Right atrium auricular region (tissue), 2 donors: ENCODE data around the gene CCM2. TPM values are rescaled to one million over a fixed set of nuclear protein-coding genes. Genes with fewer than 3 reads are reported as not detected.
"Not testable (repeated sequence)": the region's sequence is repeated elsewhere in the genome, so short reads cannot be mapped to it uniquely, and the experiment has no call there.

Source experiments
- DNase-seq: peaks from one replicate; pipeline ENCODE4 v3.0.0-alpha.2; 2019; ENCODE audit warnings: low spot score
- H3K27ac ChIP-seq, 2 donors: fragments of 200-600 bp; sonication (generic); 1 replicate in 1 of 2; 2 replicates in 1 of 2; pipeline ENCODE4 v1.5.1; 2016 to 2019
- H3K27me3 ChIP-seq, 2 donors: fragments of 200-600 bp; sonication (generic); one replicate each; pipeline versions ENCODE4 v1.5.1 to v1.6.0; 2017 to 2019
- H3K36me3 ChIP-seq: fragments of 200-600 bp; sonication (generic); one replicate; pipeline ENCODE4 v1.5.1; 2016
- H3K4me1 ChIP-seq, 2 donors: fragments of 200-600 bp; sonication (generic); one replicate each; pipeline versions ENCODE4 v1.5.1 to v1.6.0; 2017 to 2019
- H3K4me3 ChIP-seq, 2 donors: fragments of 200-600 bp; sonication (generic); 1 replicate in 1 of 2; 2 replicates in 1 of 2; pipeline ENCODE4 v1.5.1; 2017 to 2019; ENCODE audit warnings: mild to moderate bottlenecking in 1 of 2, moderate library complexity in 1 of 2
- H3K9me3 ChIP-seq, 2 donors: fragments of 200-600 bp; sonication (generic); one replicate each; pipeline ENCODE4 v1.5.1; 2019
- total RNA-seq, 2 donors: library from RNA; depleted of rRNA; stranded (reverse); fragments of >200 nt; gene quantifications; one replicate each; pipeline ENCODE4 v1.1.0, GENCODE V29; 2016
- TF ChIP-seq, protein P1 (sequence below), 2 donors: fragments of 200-600 bp; sonication (generic); IDR thresholded peaks; one replicate each; pipeline ENCODE4 v1.5.1; 2019; ENCODE audit warnings: antibody characterized with exemption in 2 of 2

CCM2 gene
- total RNA-seq, 2 donors from 2014 or later = 26.5 to 34.0 TPM

DNA sequence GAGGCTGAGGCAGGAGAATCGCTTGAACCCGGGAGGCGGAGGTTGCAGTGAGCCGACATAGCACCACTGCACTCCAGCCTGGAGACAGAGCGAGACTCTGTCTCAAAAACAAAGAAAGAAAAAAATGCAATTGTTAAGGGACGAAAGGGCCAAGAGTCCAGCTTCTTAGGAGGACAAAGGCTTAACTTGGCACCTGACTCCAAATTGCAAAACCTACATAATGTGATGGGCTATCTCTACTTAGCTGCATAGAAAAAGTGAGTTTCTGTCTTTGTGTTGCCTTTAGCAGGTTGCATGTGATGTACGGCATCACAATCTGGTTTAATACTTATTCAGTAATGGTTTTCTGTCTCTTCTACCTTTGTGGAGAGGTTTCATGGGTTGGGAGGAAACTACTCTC is 12.5 kb upstream of the CCM2 start:
- H3K27me3 ChIP-seq = no peaks in the 10 kb centered on the region
- no peak for DNase-seq
- H3K27ac ChIP-seq = peak overlapping the region; percentile 95 to 99
- no peaks in the 10 kb centered on the region for H3K9me3 ChIP-seq
- TF ChIP-seq, protein P1, sequence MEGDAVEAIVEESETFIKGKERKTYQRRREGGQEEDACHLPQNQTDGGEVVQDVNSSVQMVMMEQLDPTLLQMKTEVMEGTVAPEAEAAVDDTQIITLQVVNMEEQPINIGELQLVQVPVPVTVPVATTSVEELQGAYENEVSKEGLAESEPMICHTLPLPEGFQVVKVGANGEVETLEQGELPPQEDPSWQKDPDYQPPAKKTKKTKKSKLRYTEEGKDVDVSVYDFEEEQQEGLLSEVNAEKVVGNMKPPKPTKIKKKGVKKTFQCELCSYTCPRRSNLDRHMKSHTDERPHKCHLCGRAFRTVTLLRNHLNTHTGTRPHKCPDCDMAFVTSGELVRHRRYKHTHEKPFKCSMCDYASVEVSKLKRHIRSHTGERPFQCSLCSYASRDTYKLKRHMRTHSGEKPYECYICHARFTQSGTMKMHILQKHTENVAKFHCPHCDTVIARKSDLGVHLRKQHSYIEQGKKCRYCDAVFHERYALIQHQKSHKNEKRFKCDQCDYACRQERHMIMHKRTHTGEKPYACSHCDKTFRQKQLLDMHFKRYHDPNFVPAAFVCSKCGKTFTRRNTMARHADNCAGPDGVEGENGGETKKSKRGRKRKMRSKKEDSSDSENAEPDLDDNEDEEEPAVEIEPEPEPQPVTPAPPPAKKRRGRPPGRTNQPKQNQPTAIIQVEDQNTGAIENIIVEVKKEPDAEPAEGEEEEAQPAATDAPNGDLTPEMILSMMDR (IDR thresholded peaks at IDR 0.05) = no peak
- peaks cover 0 to 29% of the 10 kb centered on the region in 2 donors for H3K4me1 ChIP-seq
- peak overlapping the region in 1 of 2 donors; percentile 60 for H3K4me3 ChIP-seq
- peaks cover 32% of the 10 kb centered on the region for H3K36me3 ChIP-seq

DNA sequence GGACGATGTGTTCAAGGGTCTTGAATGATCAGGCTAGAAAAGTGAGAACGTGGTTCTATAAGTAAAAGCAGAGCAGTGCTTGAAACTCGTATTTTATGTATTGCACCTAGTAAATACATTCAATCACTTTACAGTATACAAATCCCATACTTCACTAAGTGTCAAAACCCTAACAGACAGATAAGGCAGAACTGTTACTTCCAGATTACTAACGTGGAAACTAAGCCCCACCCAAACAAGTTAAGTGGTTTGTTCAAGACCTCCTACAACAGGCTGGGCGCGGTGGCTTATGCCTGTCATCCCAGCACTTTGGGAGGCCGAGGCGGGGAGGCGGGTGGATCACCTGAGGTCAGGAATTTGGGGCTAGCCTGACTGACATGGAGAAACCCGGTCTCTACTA is 12.0 kb upstream of the CCM2 start:
- Histone ChIP-seq H3K9me3 (no peaks in the 10 kb centered on the region), H3K4me3 (no peak overlapping the region), H3K27ac (no peak overlapping the region), H3K36me3 (peaks cover 27% of the 10 kb centered on the region), H3K4me1 (peaks cover 0 to 29% of the 10 kb centered on the region in 2 donors), H3K27me3 (no peaks in the 10 kb centered on the region)
- TF ChIP-seq, protein P1 (IDR thresholded peaks at IDR 0.05) = no peak
- DNase-seq = no peak

DNA sequence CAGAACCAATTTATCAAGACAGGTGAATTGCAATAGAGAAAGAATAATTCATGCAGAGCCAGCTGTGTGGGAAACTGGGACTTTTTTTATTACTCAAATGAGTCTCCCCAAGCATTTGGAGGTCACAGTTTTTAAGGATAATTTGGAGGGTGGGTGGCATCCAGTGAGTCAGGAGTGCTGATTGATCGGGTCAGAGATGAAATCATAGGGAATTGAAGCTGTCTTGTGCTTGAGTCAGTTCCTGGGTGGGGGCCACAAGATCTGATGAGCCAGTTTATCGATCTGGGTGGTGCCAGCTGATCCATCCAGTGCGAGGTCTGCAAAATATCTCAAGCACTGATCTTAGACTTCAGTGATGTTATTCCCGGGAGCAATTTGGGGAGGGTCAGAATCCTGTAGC is 11.3 kb upstream of the CCM2 start:
- TF ChIP-seq, protein P1 (IDR thresholded peaks at IDR 0.05) = no peak
- Histone ChIP-seq H3K4me1 (peaks cover 0 to 29% of the 10 kb centered on the region in 2 donors), H3K27me3 (no peaks in the 10 kb centered on the region), H3K9me3 (no peaks in the 10 kb centered on the region), H3K4me3 (no peak overlapping the region), H3K36me3 (peaks cover 20% of the 10 kb centered on the region), H3K27ac (no peak overlapping the region)
- DNase-seq = no peak

DNA sequence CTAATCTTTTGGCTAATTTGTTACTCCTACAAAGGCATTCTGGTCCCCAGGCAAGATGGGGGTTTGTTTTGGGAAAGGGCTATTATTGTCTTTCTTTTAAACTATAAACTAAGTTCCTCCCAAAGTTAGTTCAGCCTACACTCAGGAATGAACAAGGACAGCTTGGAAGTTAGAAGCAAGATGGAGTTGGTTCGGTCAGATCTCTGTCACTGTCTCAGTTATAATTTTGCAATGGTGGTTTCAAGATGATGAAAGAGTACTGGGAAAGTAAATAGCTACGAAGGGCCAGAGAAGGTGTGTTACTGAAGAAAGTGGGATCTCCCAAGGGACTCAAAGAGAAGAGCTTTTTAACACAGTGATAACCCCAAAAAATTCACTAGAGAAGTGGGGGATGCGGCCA is 10.9 kb upstream of the CCM2 start:
- H3K9me3 ChIP-seq = no peaks in the 10 kb centered on the region
- H3K27ac ChIP-seq = no peak overlapping the region
- TF ChIP-seq, protein P1 (IDR thresholded peaks at IDR 0.05) = no peak
- DNase-seq = no peak
- no peak overlapping the region for H3K4me3 ChIP-seq
- no peaks in the 10 kb centered on the region for H3K27me3 ChIP-seq
- peaks cover 0 to 29% of the 10 kb centered on the region in 2 donors for H3K4me1 ChIP-seq
- H3K36me3 ChIP-seq = peaks cover 15% of the 10 kb centered on the region

DNA sequence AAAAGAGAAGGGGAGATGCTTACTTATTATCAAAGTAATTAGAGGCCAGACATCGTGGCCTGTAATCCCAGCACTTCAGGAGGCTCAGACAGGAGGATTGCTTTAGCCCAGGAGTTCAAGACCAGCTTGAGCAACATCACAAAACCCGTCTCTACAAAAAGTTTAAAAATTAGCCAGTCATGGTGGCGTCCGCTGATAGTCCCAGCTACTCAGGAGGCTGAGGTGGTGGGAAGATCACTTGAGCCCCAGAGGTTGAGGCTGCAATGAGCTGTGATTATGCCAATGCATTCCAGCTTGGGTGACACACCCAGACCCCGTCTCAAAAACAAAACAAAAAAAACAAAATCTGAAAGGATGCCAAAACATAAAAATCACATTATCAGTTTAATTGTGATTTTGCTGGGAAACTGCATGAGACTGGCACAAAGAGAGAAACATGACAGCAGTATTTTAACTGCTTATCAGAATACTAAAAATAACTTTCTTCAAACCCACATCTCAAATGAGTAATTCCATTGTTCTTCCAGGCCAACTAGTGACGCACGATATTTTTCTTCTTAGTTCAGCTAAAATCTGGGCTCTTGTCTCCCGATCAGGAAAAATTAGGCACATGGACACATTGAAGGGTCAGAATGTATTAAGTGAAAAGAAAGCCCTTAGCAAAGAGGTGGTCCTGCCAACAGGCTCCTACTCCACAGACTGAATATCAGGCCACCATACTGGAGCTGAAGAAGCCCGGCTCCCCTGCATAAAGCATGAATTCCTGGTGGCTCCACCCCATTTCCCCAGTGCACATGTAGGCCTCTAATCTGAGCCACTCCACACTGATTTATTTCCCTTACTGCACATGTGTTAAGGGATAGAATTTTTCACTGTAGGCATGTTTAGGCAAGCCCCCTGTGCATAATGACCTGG is 9.6 kb upstream of the CCM2 start:
- no peaks in the 10 kb centered on the region for H3K27me3 ChIP-seq
- no peak for DNase-seq
- peak overlapping the region; percentile 59 to 68 for H3K27ac ChIP-seq
- no peak overlapping the region for H3K4me3 ChIP-seq
- H3K9me3 ChIP-seq = no peaks in the 10 kb centered on the region
- H3K4me1 ChIP-seq = peaks cover 0 to 28% of the 10 kb centered on the region in 2 donors
- H3K36me3 ChIP-seq = peaks cover 3% of the 10 kb centered on the region
- TF ChIP-seq, protein P1 (IDR thresholded peaks at IDR 0.05) = no peak

DNA sequence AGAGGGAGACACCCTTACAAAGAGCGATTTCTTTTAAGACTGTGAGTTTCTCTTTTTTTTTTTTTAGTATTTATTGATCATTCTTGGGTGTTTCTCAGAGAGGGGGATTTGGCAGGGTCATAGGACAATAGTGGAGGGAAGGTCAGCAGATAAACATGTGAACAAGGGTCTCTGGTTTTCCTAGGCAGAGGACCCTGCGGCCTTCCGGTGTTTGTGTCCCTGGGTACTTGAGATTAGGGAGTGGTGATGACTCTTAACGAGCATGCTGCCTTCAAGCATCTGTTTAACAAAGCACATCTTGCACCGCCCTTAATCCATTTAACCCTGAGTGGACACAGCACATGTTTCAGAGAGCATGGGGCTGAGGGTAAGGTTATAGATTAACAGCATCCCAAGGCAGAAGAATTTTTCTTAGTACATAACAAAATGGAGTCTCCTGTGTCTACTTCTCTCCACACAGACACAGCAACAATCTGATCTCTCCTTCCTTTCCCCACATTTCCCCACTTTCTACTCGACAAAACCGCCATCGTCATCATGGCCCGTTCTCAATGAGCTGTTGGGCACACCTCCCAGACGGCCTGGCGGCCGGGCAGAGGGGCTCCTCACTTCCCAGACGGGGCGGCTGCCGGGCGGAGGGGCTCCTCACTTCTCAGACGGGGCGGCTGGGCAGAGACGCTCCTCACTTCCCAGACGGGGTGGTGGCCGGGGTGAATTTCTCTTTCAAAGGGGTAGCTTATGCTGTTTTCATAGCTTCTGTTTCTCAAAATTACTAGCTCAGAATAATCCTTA is 7.8 kb upstream of the CCM2 start:
- H3K9me3 ChIP-seq, DNase-seq, H3K4me3 ChIP-seq, H3K36me3 ChIP-seq, H3K27me3 ChIP-seq, H3K27ac ChIP-seq: not testable (repeated sequence)
- peaks cover 0 to 15% of the 10 kb centered on the region in 2 donors for H3K4me1 ChIP-seq
